ENCODE results near the gene FEM1A. TPM values are rescaled to one million over a fixed set of nuclear protein-coding genes. Genes with fewer than 3 reads are reported as not detected.
A peak's percentile ranks its signal among the peaks of the same experiment; 100 is the strongest.

FEM1A gene
- total RNA-seq, 1 donor from 2014 or later, result 20.2 TPM

- H3K4me1 ChIP-seq, result peaks cover 0 to 4% of the 10 kb centered on the region in 2 donors
- intact Hi-C loops (cut with DNase I), result no loop called here
- TF ChIP-seq CTCF (IDR thresholded peaks at IDR 0.05), result no peak
Observed at GRCh38 chr19:4764393-4764660, 27.2 kb upstream of the FEM1A start.

GRCh38 chr19:4768934-4769777 is 22.4 kb upstream of the FEM1A start:
- Histone ChIP-seq H3K27ac (no peak overlapping the region), H3K36me3 (no peaks in the 10 kb centered on the region)
- peak in 1 of 2 donors; percentile 87 for DNase-seq (ENCODE audit: low spot score in 2 of 2)

More at GRCh38 chr19:4764393-4764660, 27.2 kb upstream of the FEM1A start:
- Histone ChIP-seq H3K27ac (no peak overlapping the region), H3K4me3 (no peak overlapping the region), H3K9me3 (no peaks in the 10 kb centered on the region), H3K36me3 (no peaks in the 10 kb centered on the region), H3K27me3 (no peaks in the 10 kb centered on the region)
- DNase-seq (ENCODE audit: low spot score in 2 of 2), result no peak

GRCh38 chr19:4772566-4772965 is 19.0 kb upstream of the FEM1A start:
- intact Hi-C loops (cut with DNase I), result no loop called here
- Histone ChIP-seq H3K4me3 (no peak overlapping the region), H3K27me3 (no peaks in the 10 kb centered on the region), H3K4me1 (no peaks in the 10 kb centered on the region), H3K36me3 (no peaks in the 10 kb centered on the region), H3K9me3 (no peaks in the 10 kb centered on the region), H3K27ac (no peak overlapping the region)
- DNase-seq (ENCODE audit: low spot score in 2 of 2), result no peak
- TF ChIP-seq CTCF (IDR thresholded peaks at IDR 0.05), result no peak

More at GRCh38 chr19:4768934-4769777, 22.4 kb upstream of the FEM1A start:
- no peaks in the 10 kb centered on the region for H3K27me3 ChIP-seq
- intact Hi-C loops (cut with DNase I), result no loop called here
- TF ChIP-seq CTCF (IDR thresholded peaks at IDR 0.05), result no peak
- H3K9me3 ChIP-seq, result no peaks in the 10 kb centered on the region
- no peak overlapping the region for H3K4me3 ChIP-seq
- no peaks in the 10 kb centered on the region for H3K4me1 ChIP-seq

- Histone ChIP-seq H3K4me1 (no peaks in the 10 kb centered on the region), H3K27ac (no peak overlapping the region), H3K36me3 (no peaks in the 10 kb centered on the region), H3K4me3 (no peak overlapping the region), H3K27me3 (no peaks in the 10 kb centered on the region), H3K9me3 (no peaks in the 10 kb centered on the region)
- no peak for TF ChIP-seq CTCF (IDR thresholded peaks at IDR 0.05)
- intact Hi-C loops (cut with DNase I), result no loop called here
- no peak for DNase-seq (ENCODE audit: low spot score in 2 of 2)
Observed at GRCh38 chr19:4773047-4773640, 18.4 kb upstream of the FEM1A start.

GRCh38 chr19:4774136-4774535 is 17.4 kb upstream of the FEM1A start:
- H3K27me3 ChIP-seq, result no peaks in the 10 kb centered on the region
- H3K9me3 ChIP-seq, result no peaks in the 10 kb centered on the region
- no peak for TF ChIP-seq CTCF (IDR thresholded peaks at IDR 0.05)
- no peaks in the 10 kb centered on the region for H3K4me1 ChIP-seq
- DNase-seq (ENCODE audit: low spot score in 2 of 2), result no peak
- no peaks in the 10 kb centered on the region for H3K36me3 ChIP-seq
- no peak overlapping the region for H3K27ac ChIP-seq
- no peak overlapping the region for H3K4me3 ChIP-seq
- intact Hi-C loops (cut with DNase I), result no loop called here

Measured in ascending aorta (tissue), 2 donors.